Gastroesophageal sphincter (tissue), 4 donors: ENCODE data around the gene FCHSD1. TPM values are rescaled to one million over a fixed set of nuclear protein-coding genes. Genes with fewer than 3 reads are reported as not detected.

Source experiments
- ATAC-seq: fragments of 150-250 bp; one replicate; pipeline ENCODE4 v1.9.1; 2016; ENCODE audit warnings: mild to moderate bottlenecking, moderate library complexity
- H3K27ac ChIP-seq, 4 donors: fragments of 200-600 bp; sonication (generic) in 3 of 4; 1 replicate in 3 of 4; 2 replicates in 1 of 4; pipeline ENCODE4 v1.5.1; 2016 to 2019
- H3K27me3 ChIP-seq: fragments of 200-600 bp; sonication (generic); one replicate; pipeline ENCODE4 v1.5.1; 2019
- H3K36me3 ChIP-seq, 2 donors: fragments of 200-600 bp; sonication (generic); one replicate each; pipeline ENCODE4 v1.5.1; 2019; ENCODE audit warnings: control low read depth in 1 of 2
- H3K4me1 ChIP-seq, 3 donors: fragments of 200-600 bp; sonication (generic); 1 replicate in 2 of 3; 2 replicates in 1 of 3; pipeline ENCODE4 v1.5.1; 2016 to 2019; ENCODE audit warnings: control low read depth in 2 of 3
- H3K4me3 ChIP-seq, 2 donors: fragments of 200-600 bp; sonication (generic); one replicate each; pipeline ENCODE4 v1.5.1; 2019; ENCODE audit warnings: mild to moderate bottlenecking in 1 of 2, moderate library complexity in 1 of 2
- H3K9me3 ChIP-seq, 3 donors: fragments of 200-600 bp; sonication (generic); one replicate each; pipeline ENCODE4 v1.5.1; 2017 to 2019; ENCODE audit warnings: control low read depth in 2 of 3
- CTCF ChIP-seq, 4 experiments: fragments of 200-600 bp in 2 of 4; fragments of 450-650 bp in 2 of 4; sonication (generic) in 1 of 4; IDR thresholded peaks; one replicate each; pipeline ENCODE4 v1.5.1; 2017 to 2019; ENCODE audit warnings: antibody characterized with exemption in 4 of 4, mild to moderate bottlenecking in 2 of 4, moderate library complexity in 2 of 4
- EP300 ChIP-seq: sonication (generic); formaldehyde crosslinking; IDR thresholded peaks from one replicate; pipeline ENCODE4 v1.6.1; 2017; ENCODE audit warnings: antibody characterized with exemption, mild to moderate bottlenecking
- POLR2A ChIP-seq, 2 donors: fragments of 450-650 bp; IDR thresholded peaks; one replicate each; pipeline ENCODE4 v1.6.1; 2017; ENCODE audit warnings: antibody characterized with exemption in 2 of 2, mild to moderate bottlenecking in 2 of 2, moderate library complexity in 1 of 2
- POLR2AphosphoS5 ChIP-seq: sonication (generic); formaldehyde crosslinking; IDR thresholded peaks from one replicate; pipeline ENCODE4 v1.6.1; 2017; ENCODE audit warnings: antibody characterized with exemption
- WGBS, 2 donors: methylation state at CpG; one replicate each; pipeline ENCODE4 v1.1.5; 2018; ENCODE audit warnings: low coverage in 1 of 2; 5-methylcytosine and 5-hydroxymethylcytosine counted together
- total RNA-seq, 4 donors: library from RNA; depleted of rRNA; stranded (reverse); fragments of >200 nt; gene quantifications; one replicate each; pipeline ENCODE4 v1.1.0, GENCODE V29; 2016

Gene FCHSD1
- total RNA-seq, 4 donors from 2014 or later: 8.2 to 14.8 (median 13.3) TPM

DNA sequence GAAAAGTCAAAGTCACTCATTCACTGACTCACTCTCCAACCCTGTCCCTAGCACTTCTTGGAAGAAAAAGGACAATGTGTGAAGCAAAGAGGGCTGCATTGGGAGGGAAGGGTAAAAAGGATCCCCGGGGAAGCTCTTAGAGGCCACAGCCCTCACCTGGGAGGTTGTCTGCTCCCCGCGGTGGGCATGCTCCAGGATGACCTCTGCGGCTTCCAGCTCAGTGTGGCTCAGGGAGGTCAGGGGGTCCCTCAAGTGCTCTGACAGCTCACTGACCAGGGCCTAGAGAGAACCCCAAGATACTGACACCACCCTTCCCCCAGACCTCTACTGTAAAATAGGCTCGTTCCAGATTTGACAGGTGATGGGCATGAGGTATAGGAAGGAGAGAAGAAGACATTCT is 4.0 kb downstream of the FCHSD1 start:
- ATAC-seq: no peak
- Histone ChIP-seq H3K27ac (no peak overlapping the region), H3K27me3 (no peaks in the 10 kb centered on the region), H3K4me3 (no peak overlapping the region), H3K4me1 (peaks cover 0 to 23% (median 10%) of the 10 kb centered on the region in 3 donors), H3K9me3 (no peaks in the 10 kb centered on the region), H3K36me3 (peaks cover 0 to 60% of the 10 kb centered on the region in 2 donors)
- TF ChIP-seq EP300 (no peak), POLR2AphosphoS5 (no peak), CTCF (IDR thresholded peaks at IDR 0.05) (no peak), POLR2A (IDR thresholded peaks at IDR 0.05) (no peak)
- 81 to 100% methylated on average over 1 to 5 of the region's 5 CpGs for WGBS, 2 donors

GRCh38 chr5:141646026-141646425 is 5.2 kb downstream of the FCHSD1 start:
- ATAC-seq: no peak
- WGBS, 2 donors: 90% methylated on average over 6 of the region's 6 CpGs; no CpG with 5 or more reads in 1 of the 2 donors
- Histone ChIP-seq H3K4me3 (no peak overlapping the region), H3K9me3 (no peaks in the 10 kb centered on the region), H3K27ac (no peak overlapping the region), H3K27me3 (no peaks in the 10 kb centered on the region), H3K4me1 (peaks cover 0 to 16% (median 10%) of the 10 kb centered on the region in 3 donors), H3K36me3 (peaks cover 0 to 72% of the 10 kb centered on the region in 2 donors)
- no peak for TF ChIP-seq POLR2A (IDR thresholded peaks at IDR 0.05)
- no peak for TF ChIP-seq CTCF (IDR thresholded peaks at IDR 0.05)
- no peak for TF ChIP-seq POLR2AphosphoS5
- TF ChIP-seq EP300: no peak

GRCh38 chr5:141641634-141642267 is 9.5 kb downstream of the FCHSD1 start:
- no peak overlapping the region for H3K4me3 ChIP-seq
- WGBS, 2 donors: 100% methylated on average over 1 of the region's 2 CpGs; no CpG with 5 or more reads in 1 of the 2 donors

DNA sequence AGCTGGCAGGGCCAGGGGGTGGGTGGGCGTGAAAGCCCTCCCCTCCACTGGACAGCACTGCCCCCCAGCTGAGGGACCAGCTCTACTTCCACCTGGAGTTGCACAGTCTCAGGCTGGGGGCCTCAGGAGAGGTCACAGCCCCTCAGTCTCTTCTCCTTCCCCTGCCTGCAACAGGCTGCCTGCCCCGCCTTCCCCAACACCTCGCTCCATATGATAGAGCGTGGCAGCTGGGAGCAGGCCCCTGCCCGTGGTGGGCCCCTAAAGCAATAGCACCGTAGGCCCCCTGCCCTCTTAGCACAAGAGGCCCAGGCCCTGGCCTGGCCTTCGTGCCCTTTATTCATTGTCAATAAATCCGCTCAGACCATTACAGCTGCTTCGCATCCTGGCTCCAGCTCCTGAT is 10.5 kb downstream of the FCHSD1 start:
- Histone ChIP-seq H3K36me3 (peaks cover 0 to 55% of the 10 kb centered on the region in 2 donors), H3K27me3 (peaks cover 11% of the 10 kb centered on the region), H3K9me3 (no peaks in the 10 kb centered on the region), H3K4me3 (no peak overlapping the region), H3K4me1 (peaks cover 0 to 18% (median 11%) of the 10 kb centered on the region in 3 donors), H3K27ac (no peak overlapping the region)
- ATAC-seq: no peak
- no CpG with 5 or more reads among the region's 9 CpGs for WGBS, 2 donors
- TF ChIP-seq POLR2AphosphoS5: no peak
- no peak for TF ChIP-seq EP300
- TF ChIP-seq CTCF (IDR thresholded peaks at IDR 0.05): no peak
- TF ChIP-seq POLR2A (IDR thresholded peaks at IDR 0.05): no peak

More at GRCh38 chr5:141641634-141642267, 9.5 kb downstream of the FCHSD1 start:
- no peak for ATAC-seq
- H3K9me3 ChIP-seq: no peaks in the 10 kb centered on the region
- no peak overlapping the region for H3K27ac ChIP-seq
- peaks cover 11% of the 10 kb centered on the region for H3K27me3 ChIP-seq
- peaks cover 0 to 66% of the 10 kb centered on the region in 2 donors for H3K36me3 ChIP-seq
- peaks cover 0 to 13% (median 8%) of the 10 kb centered on the region in 3 donors for H3K4me1 ChIP-seq
- no peak for TF ChIP-seq CTCF (IDR thresholded peaks at IDR 0.05)
- TF ChIP-seq POLR2AphosphoS5: no peak
- no peak for TF ChIP-seq POLR2A (IDR thresholded peaks at IDR 0.05)
- TF ChIP-seq EP300: no peak

DNA sequence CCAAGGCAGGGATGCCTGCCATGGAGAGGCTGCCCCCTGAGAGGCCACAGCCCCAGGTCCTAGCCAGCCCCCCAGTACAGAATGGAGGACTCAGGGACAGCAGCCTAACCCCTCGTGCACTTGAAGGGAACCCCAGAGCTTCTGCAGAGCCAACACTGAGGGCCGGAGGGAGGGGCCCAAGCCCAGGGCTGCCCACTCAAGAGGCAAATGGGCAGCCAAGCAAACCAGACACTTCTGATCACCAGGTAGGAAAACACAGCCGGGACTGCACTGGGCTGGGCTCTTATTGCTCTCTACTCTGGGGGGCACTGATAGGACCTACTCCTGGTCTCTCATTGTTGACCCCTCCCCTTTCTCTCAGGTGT is 11.2 kb downstream of the FCHSD1 start:
- no peak for ATAC-seq
- peaks cover 0 to 25% (median 17%) of the 10 kb centered on the region in 3 donors for H3K4me1 ChIP-seq
- peaks cover 0 to 51% of the 10 kb centered on the region in 2 donors for H3K36me3 ChIP-seq
- H3K27ac ChIP-seq: no peak overlapping the region
- no CpG with 5 or more reads among the region's 3 CpGs for WGBS, 2 donors
- peaks cover 11% of the 10 kb centered on the region for H3K27me3 ChIP-seq
- TF ChIP-seq POLR2A (IDR thresholded peaks at IDR 0.05) (no peak), EP300 (no peak), POLR2AphosphoS5 (no peak), CTCF (IDR thresholded peaks at IDR 0.05) (no peak)
- H3K4me3 ChIP-seq: no peak overlapping the region
- no peaks in the 10 kb centered on the region for H3K9me3 ChIP-seq
